K562 (cell line): Measurements from ENCODE around the gene CRYBA4.

ENCODE experiments used
- BRF2 ChIP-seq: IDR thresholded peaks from 3 replicates; pipeline ENCODE4 v1.6.1; 2011; ENCODE audit warnings: borderline replicate concordance, mild to moderate bottlenecking; ENCODE audit not compliant: insufficient read length, insufficient read depth
- ETS1 ChIP-seq: conservative IDR thresholded peaks from 2 replicates; pipeline ENCODE4 v1.6.1; 2011; ENCODE audit warnings: low read depth, mild to moderate bottlenecking, low read length; ENCODE audit not compliant: control insufficient read depth
- MAFF ChIP-seq: IDR thresholded peaks from 2 replicates; pipeline ENCODE4 v1.6.1; 2012; ENCODE audit warnings: low read length, improper control_type of control experiment
- MAX ChIP-seq: sonication (generic); formaldehyde crosslinking; IDR thresholded peaks from 2 replicates; pipeline ENCODE4 v1.9.0; 2022; ENCODE audit warnings: mild to moderate bottlenecking, missing genetic modification reagents
- YY1 ChIP-seq, 3 experiments: IDR thresholded peaks; 2 replicates each; pipeline ENCODE4 v1.6.1; 2011; ENCODE audit warnings: low read length in 2 of 3, mild to moderate bottlenecking in 2 of 3, moderate library complexity in 2 of 3, borderline replicate concordance in 1 of 3, control low read depth in 1 of 3, low read depth in 1 of 3; ENCODE audit not compliant: insufficient read depth in 3 of 3, insufficient replicate concordance in 2 of 3, control insufficient read depth in 1 of 3, insufficient read length in 1 of 3; ENCODE audit errors: extremely low read depth in 1 of 3
- ZFP36 ChIP-seq: fragments of 150-350 bp; IDR thresholded peaks from 2 replicates; pipeline ENCODE4 v1.6.1; 2018; ENCODE audit warnings: low read length, low read depth; ENCODE audit not compliant: partially characterized antibody

GRCh38 chr22:26656891-26657851 is 35.4 kb downstream of the CRYBA4 start, which contains the start of gene MIAT:
- no peak for TF ChIP-seq ZFP36
- no peak for TF ChIP-seq MAX (CRISPR knock-in tag)
- no peak for TF ChIP-seq BRF2
- TF ChIP-seq ETS1: no peak
- TF ChIP-seq MAFF: no peak
- no peak for TF ChIP-seq YY1 (IDR thresholded peaks at IDR 0.05; ENCODE audit: borderline replicate concordance in 1 of 3, control insufficient read depth in 1 of 3, extremely low read depth in 1 of 3, insufficient read depth in 3 of 3, insufficient read length in 1 of 3, insufficient replicate concordance in 2 of 3, low read depth in 1 of 3, low read length in 2 of 3)
